Measurements from ENCODE around the gene FGF2.
"Not testable (repeated sequence)": the region's sequence is repeated elsewhere in the genome, so short reads cannot be mapped to it uniquely, and the experiment has no call there.

The FGF2 gene

DNA sequence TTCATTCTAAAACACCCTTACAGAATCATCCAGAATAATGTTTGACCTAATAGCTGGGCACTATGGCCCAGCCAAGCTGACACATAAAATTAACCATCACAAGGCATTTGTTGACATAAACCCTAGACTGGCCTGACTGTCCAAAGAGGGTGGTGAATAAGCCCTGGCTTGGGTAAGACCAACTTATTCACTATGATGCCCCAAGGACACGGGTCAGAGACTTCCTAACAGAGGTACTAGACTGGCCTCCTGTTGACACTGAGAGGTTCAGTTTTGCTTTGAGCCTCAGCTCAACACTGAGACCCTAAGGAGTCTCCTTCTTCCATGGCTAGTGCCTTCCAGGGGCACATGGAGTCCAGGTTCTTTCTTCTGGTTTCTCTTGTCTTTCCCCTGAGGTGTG lies 21.3 kb downstream of the FGF2 start:
- no peak for DNase-seq

DNA sequence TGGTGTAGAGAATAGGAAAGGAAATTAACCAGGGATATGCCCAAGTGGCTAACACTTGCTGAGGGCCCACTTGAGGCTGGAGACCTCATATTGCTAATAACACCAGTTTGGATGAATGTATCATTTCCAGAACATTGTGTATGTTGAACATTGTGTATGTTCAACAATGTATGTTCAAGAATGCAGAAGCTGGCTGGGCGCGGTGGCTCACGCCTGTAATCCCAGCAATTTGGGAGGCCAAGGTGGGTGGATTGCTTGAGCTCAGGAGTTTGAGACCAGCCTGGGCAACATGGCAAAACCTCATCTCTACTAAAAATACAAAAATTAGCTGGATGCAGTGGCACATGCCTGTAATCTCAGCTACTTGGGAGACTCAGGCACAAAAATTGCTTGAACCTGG lies 23.2 kb downstream of the FGF2 start:
- not testable (repeated sequence) for DNase-seq

GRCh38 chr4:122851568-122851967 lies 24.9 kb downstream of the FGF2 start:
- no peak for DNase-seq

GRCh38 chr4:122854447-122855352 lies 28.1 kb downstream of the FGF2 start:
- DNase-seq, result no peak

GRCh38 chr4:122855353-122855890 lies 28.8 kb downstream of the FGF2 start:
- DNase-seq, result no peak

DNA sequence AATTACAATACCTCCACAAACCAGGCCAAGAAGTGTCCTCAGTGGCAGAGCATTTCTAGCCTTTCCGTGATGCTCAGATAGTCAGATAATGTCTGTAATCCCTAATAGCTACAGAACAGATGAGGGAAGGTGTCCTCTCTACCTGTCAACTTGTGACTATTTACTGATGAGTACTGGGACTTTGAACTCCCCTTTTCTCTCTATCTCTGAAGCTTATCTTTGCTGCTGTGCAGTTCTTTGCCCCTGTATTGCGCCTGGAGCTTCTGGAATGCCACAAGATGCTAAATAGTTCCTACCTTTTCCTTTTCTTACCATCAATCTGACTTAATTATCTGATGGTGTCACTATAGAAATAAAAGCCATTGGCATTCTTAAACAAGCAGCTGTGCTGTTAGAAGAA lies 30.5 kb downstream of the FGF2 start:
- DNase-seq, result no peak

DNA sequence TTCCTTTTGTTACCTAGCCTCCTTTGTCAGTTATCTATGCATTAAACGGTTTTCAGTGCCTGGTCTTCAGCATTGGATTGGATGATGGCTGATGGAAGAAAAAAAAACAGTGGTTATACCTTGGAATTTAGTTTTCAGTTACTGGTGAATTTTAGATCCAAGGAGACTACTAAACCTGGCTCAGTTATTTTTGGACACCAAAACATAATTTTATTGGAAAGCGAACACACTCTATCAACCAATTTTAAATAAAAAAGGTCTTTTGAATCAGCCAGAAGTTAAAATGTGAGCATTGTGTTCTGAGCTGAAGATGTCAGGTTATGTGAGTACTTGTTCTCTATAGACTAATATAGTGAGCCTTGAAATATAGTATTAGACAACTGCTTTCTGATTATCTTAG lies 32.1 kb downstream of the FGF2 start:
- DNase-seq, result no peak

GRCh38 chr4:122861172-122861943 lies 34.7 kb downstream of the FGF2 start:
- DNase-seq, result no peak

DNA sequence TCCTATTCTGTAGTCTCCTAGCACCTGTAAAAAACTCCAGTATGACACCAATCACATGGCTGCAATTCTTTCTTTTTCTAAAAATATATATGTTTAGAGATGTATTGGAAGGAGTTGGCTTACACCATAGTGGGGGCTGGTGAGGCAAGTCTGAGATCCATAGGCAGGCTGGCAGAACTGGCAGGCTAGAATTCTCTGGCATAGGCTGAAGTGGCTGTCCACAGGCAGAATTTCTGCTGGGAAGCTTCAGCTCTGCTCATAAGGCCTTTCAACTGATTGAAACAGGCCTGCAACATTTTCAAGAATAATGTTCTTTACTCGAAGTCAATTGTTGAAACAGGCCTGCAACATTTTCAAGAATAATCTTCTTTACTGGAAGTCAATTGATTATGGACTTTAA lies 37.0 kb downstream of the FGF2 start:
- no peak for DNase-seq

- DNase-seq, result no peak
These were observed 38.8 kb downstream of the FGF2 start for GRCh38 chr4:122865425-122865824.

- DNase-seq, result not testable (repeated sequence)
These were observed 41.6 kb downstream of the FGF2 start for GRCh38 chr4:122868235-122868634.

DNA sequence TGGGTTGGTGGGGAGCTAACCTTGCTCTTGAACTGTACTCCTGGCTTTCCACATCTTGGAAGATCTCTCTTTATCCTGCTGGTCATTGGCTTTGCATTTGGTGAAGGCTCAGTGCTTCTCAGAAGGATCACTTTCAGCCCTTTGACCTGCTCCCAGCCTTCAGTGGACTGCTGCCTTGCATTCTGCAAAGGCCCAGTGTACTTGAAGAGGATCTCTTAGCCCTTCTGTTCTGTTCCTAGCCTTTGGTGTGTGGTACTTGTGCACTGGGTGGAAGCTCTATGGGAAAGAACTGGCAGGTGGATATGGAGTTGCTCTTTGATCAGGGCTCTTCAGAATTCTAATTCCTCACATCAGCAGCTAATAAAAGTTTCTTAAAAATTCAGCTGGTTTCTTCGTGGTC lies 46.5 kb downstream of the FGF2 start:
- DNase-seq, result no peak

GRCh38 chr4:122873821-122874593 lies 47.4 kb downstream of the FGF2 start:
- no peak for DNase-seq

- DNase-seq, result no peak
These were observed 49.3 kb downstream of the FGF2 start for GRCh38 chr4:122875949-122876348.

DNA sequence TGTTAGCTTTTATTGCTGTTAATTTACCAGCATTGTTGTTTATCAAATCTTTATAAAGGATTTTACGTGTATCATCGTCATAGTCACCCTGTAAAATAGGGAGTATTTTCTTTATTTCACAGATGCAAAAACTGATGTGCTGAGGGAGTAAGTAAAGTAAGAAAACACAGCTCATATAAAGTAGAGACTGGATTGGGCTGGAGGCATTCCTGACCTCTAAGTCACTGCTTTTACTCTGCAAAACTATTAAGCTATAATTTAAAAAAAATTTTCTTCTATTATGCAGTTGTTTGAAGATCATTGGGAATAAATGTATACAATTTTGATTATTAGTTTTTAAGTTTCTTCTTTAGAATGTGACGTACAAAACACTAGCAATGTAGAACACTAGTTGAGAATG lies 49.8 kb downstream of the FGF2 start:
- DNase-seq, result no peak

DNA sequence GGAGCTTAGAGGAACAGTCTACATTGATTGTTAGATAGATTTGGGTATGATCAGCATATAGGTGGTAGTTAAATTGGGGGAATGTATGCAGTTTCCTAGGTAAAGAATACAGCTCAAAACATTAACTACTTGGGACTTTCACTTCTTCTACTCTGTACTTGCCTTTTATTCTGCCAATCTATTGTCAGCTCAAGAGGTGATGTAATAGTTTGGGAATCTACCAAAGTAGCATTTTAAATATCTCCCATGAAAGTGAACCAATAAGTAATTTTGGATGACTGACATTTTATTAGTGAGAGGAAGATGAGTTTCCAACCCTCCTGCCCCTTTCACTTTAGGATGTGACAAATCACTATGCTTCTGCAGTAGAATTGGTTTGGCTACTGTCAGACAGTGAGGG lies 52.4 kb downstream of the FGF2 start:
- DNase-seq, result no peak

DNA sequence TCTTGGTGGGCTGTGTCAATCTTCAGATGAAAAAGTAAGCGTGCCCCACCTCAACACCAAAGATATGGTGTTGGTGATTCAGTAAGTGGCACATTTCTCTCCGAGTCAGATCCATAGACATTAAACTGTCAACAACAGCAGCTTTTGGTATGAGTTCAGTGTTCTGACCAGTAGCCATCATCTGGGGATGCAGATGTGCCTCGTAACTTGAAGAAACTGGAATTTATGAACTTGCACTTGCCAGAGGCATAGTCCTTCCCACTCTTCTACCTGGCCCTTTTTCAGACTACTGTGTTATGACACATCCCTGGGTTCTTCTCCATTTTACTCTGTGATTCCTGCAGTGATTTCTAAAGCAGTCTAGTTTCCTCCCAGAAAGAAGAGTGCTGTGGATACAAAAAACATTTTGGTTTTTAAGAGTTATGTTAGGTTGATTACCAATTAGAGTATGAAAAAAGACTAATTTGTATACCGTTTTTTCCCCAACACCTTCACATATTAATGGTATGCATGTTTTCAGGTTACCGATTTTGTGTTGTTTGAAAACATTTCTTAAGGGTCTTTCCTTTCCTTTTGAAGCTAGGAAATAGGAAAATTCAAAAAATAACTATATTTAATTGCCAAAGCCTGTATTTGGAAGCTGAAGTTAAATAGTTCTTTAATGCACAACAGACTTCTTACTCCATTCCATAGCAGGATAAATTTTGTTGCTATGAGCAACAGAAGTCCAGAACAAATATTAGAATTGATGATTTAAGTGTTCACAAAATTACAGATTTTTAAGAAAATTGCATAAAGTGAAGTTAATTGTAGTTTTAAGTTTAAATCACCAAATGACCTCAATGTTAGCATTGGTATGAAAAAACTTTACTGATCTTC lies 56.5 kb downstream of the FGF2 start:
- no peak for DNase-seq

- no peak for DNase-seq
These were observed 57.9 kb downstream of the FGF2 start for GRCh38 chr4:122884499-122884898.

DNA sequence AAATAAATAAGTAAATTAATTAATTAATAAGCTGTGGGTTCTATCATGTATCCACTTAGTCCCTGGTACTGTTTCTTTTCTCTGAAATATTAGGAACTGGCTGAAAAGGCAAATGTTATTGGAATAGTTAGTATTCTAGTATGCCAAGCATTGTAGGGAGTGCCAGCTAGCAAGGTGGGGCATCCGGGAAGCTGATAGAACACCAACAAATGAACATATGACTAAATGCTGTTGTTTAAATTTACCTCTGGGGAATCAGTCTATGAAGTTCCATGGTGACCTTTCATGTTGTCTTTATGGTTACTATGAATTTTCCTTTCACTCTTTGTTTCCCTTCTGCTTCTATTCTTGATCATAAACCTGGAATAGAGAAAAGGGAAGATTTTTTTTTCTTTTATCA lies 63.1 kb downstream of the FGF2 start:
- DNase-seq, result no peak

- DNase-seq, result no peak
These were observed 63.6 kb downstream of the FGF2 start for GRCh38 chr4:122890147-122890795.

GRCh38 chr4:122894827-122895226 lies 68.2 kb downstream of the FGF2 start:
- no peak for DNase-seq

All from T-helper 1 cell (primary cell).